ENCODE data around the gene RMRP.

DNA sequence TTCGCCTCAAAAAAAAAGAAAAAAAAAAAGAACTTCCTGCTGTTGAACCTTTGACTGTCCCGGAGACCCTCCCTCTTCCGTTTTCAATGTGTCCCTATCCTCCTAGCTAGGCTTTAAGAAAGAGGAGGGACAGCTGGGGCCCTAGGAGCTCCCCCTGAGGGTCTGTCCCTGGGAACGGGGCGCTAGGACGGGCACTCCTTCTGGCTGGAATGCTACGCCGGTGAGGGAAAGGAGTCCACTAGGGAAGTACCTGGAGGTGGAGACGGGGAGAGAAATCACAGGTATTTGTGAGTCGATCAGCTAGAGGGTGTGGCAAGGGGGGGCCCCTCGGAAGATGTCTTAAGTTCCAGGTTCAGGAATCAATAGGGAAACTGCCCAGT lies 11.7 kb downstream of the RMRP start:
- TF ChIP-seq, protein P1, sequence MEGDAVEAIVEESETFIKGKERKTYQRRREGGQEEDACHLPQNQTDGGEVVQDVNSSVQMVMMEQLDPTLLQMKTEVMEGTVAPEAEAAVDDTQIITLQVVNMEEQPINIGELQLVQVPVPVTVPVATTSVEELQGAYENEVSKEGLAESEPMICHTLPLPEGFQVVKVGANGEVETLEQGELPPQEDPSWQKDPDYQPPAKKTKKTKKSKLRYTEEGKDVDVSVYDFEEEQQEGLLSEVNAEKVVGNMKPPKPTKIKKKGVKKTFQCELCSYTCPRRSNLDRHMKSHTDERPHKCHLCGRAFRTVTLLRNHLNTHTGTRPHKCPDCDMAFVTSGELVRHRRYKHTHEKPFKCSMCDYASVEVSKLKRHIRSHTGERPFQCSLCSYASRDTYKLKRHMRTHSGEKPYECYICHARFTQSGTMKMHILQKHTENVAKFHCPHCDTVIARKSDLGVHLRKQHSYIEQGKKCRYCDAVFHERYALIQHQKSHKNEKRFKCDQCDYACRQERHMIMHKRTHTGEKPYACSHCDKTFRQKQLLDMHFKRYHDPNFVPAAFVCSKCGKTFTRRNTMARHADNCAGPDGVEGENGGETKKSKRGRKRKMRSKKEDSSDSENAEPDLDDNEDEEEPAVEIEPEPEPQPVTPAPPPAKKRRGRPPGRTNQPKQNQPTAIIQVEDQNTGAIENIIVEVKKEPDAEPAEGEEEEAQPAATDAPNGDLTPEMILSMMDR (IDR thresholded peaks at IDR 0.05; ENCODE audit: insufficient read depth, low read length, poor library complexity, severe bottlenecking): no peak
- TF ChIP-seq EZH2phosphoT487 (conservative IDR thresholded peaks at IDR 0.05; ENCODE audit: low read length): no peak

All from SU-DHL-6 (cell line).